SHP77 treated with DMSO at 0.1 percent for 48 hours (cell line): Measurements from ENCODE around the gene TPCN1.

Experiments
- DNase-seq: peaks from one replicate; lab custom pipeline; 2025; lab: John Stamatoyannopoulos, UW

TPCN1 gene

DNA sequence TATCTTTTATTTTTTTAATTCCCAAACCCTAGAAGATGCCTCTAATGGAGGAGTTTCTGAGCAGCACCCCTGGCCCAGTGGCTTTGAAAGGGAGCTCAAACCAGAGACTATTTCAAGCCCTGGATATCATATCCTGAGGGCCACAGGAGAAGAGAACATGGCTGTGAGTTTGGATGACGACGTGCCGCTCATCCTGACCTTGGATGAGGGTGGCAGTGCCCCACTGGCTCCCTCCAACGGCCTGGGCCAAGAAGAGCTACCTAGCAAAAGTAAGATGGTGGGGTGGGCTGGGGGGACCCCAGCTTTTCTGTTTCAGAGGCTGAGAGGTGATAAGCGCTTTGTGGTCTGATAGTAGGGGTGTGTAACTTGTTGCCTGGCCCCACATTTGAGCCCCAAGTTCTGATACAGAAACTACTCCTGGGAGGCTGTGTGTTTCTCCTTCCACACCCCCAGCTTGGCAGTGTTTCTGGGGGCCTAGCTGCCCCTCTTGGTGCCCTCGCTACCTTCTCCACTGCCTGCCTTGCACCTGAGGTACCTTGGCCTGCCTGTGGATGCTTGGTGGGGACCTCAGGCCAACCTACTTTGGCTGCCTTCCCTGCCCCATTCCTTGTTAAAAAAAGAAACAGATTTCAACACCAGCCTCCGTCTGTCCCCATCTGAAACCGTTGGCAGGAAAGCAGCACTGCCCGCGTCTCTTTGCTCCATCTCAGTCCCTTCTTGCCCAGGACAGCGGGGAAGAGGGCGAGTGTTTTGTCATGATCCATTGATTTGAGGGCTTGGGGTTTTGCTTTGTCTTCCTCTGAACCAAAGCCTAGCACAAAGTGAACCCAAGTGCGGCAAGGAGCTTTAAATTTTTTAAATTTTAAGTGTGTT is 5.7 kb downstream of the TPCN1 start:
- DNase-seq = no peak

DNA sequence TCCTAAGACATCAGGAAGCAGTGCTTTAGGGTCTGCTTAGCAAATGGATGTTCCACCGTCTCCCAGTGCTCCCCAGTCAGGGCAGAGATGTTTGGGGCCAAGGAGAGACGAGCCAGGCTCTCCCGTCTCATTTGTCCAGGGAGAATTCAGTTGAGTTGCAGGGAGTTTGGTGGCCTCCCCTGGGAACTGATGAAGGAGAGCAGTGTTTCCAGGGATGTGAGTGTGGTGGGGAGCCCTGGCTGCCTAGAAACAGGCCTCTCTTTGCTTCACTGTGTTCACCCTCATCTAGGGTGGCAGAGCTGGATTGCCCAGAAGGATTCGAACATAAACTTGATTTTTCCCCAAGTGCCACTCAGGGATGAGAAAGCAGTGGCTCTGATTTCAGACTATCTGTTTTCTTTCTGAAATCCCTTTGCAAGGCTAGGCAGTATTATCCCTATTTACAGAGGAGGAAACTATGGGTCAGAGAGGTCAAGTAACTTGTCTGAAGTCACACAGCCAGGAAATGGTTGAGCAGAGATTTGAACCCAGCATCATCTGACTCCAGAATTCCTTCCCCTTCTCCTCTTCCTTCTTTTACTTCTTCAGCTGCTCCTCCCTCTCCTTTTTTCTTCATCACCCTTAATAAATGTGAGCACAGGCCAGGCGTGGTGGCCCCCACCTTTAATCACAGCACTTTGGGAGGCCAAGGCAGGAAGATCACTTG is 6.6 kb downstream of the TPCN1 start:
- DNase-seq = no peak

DNA sequence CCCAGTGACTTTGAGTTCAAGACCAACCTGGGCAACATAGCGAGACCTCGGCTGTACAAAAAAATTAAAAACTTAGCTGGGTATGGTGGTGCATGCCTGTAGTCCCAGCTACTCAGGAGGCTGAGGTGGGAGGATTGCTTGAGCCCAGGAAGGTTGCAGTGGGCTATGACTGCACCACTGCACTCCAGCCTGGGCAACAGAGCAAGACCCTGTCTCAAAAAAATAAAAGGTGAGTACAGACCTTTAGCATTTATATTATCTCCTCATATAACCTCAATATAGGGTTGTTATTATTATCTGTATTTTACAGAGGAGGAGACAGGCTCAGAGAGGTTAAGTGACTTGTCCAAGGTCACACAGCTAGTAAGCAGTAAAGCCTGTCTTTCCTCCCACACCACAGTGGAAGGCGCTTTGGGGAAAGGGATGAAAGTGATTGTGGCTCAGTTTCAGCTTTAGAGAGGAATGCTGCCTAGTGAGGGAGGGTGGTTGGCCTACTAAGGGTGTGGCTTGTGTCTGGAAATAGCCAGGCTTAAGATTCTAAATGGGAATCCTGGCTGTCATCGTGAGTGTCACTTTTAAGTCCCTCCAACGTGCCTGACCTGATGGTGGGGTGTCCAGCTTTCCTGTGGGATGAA is 7.2 kb downstream of the TPCN1 start:
- DNase-seq = no peak

DNA sequence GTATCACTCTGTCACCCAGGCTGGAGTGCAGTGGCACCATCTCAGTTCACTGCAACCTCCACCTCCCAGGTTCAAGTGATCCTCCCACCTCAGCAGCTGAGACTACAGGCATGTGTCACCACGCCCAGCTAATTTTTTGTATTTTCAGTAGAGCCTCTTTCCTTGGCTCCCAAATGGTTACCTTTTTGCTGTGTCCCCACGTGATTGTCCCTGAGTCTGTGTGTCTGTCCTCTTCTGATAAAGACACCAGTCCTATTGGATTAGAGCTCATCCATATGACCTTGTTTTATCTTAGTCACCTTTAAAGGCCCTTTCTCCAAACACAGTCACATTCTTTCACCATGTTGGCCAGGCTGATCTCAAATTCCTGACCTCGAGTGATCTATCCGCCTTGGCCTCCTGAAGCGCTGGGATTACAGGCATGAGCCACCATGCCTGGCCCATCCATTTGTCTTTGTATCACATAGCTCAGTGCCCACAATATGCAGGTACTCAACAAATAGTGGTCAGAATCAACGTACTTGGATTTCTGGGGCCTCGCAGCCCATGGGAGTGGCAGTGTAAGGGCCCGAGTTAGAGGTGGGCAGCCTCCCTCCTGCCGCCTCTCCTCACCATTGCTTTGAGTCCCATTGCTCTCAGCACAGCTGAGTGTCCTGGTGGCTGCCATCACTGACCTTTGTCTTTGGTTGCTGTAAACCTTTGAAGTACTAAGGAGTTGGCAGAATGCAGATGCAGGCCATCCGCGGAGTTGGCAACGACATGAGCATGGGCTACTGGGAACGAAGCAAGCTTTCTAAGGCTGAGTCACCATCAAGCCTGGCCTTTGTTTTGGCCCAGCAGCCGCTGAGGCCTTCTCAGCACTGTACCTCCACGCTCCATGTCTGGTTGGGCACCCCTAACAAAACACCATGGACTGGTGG is 9.3 kb downstream of the TPCN1 start:
- no peak for DNase-seq

DNA sequence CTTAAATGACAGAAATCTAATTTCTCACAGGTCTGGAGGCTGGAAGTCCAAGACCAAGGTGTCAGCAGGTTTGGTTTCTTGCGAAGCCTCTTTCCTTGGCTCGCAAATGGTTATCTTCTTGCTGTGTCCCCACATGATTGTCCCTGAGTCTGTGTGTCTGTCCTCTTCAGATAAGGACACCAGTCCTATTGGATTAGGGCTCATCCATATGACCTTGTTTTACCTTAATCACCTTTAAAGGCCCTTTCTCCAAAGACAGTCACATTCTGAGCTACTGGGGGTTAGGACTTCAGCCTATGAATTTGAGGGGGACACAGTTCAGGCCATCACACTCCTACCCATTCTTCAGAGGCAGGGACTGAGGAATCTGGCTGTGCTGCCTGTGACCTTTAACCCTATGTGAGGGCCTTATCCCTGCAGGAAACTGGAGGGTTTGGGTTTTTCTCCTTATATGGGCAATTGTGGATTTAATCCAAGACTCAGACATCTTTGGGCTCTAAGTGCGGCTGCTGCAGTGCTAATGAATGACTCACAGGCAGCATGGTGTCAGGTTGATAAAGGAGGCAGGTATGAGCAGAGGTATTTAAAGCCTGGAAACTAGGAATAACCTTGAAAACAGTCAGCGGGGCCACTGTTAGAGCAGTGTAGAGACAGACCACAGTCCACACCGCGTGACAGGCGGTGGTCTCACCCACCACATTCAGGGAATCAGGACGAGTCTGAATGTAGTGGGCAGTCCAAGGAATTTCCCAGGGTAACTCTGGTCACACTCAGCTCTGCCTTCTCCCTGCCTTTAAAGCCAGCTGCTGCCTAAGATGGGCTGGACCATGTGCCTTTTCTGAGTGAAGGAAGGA is 10.2 kb downstream of the TPCN1 start:
- no peak for DNase-seq

DNA sequence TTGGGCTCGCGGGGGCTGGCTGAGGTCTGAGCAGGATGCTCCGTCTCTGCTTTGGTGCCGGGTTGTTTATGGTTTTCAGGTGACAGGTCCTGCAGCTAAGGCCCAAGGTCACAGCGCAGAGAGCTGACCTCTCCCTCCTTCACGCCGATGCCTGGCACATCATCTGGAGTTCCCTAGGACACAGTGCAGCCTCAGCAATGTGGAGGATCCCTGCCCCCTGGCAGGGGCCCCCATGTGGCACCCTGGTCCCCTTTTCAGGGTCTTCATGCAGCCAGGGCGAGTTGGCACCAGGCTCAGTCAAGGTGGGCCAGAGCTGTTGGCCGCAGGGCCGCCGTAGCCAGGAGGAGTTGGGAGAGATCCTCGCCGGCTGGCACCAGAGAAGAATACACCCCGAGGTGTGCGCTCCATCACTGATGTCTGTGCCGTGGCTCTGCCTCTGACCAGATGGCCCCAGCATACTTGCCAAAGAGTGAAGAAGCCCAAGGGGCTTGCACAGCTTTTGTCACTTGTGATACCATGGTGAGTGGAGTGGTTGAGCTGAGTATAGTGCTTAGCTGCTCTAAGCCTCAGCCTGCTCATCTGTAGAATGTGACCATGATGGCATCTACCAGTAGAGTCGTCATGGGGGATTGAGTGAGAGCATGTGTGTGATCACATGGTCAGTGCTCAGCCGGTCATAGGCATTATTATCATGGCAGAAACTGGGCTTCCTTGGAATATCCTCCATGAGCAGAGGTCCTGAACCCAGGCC is 11.0 kb downstream of the TPCN1 start:
- no peak for DNase-seq

DNA sequence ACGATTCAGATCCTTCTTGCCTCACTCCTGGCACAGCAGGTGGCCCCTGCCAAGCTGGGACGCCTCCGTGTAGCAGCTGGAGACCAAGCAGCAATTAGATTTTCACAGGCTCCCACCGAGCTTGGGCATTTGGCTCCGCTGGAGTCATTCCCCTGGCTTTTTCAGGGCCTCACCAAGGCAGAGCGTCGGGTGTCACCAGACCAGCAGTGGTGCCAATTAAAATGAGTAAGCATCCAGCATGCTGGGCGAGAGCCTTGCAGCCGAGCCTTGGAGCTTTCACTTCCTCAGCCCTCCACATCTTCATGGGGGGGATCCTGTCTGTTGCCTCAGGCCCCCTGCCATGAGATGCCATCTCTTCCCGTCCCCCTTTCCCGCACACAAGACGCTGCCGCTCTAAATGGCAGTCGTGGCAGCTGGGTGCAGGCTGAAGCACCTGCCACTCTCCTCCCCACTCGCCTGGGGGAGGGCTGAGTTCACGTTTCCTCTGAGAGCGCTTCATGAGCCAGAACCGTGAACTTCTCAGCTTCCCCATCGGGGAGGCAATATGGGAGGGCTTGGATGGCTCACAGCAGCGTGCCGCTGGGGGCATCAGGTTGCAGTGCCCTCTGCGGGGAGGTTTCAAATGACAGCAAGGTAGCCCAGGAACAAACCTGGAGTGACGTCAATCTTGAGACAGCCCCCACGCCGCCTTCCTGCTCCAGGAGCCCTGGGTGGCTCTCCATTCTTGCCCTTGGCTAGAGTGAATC is 11.7 kb downstream of the TPCN1 start:
- peak; percentile 86 for DNase-seq

DNA sequence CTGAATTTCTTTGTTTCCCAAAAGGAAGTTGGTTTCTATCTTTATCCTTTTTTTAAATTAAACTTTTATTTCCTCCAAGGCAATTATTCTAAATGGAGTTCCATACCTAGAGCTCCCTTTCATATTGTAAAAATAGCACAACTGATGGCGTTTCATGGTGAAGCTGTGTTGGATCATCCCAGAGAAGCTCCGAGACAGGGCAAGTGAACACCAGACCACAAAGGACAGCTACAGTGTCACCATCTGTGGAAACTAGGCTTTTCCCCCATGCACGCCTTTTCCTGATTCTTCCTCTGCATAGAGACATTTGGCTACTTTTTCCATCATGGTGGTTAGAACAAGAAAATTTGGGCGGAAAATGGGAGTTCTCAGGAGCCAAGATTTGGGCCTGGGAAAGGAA is 12.7 kb downstream of the TPCN1 start:
- no peak for DNase-seq

DNA sequence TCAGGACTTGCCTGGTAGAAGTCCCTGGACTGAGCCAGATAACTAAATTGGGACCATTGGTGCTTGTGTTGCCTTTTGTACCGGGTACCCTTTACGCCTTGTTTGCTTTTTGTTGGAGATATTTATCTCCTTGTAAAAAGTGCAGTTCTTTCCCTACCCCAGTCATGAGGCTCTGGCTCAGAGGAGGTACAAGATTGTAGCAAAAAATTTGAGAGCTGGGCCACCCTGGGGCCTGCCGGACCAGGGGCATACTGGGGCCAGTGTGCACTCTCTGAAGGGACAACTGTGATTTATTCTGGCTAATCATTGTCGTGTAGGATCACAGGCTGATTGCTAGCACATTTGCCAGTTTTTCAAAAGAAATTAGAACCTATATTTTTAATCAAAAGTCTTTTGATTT is 13.2 kb downstream of the TPCN1 start:
- DNase-seq = no peak

DNA sequence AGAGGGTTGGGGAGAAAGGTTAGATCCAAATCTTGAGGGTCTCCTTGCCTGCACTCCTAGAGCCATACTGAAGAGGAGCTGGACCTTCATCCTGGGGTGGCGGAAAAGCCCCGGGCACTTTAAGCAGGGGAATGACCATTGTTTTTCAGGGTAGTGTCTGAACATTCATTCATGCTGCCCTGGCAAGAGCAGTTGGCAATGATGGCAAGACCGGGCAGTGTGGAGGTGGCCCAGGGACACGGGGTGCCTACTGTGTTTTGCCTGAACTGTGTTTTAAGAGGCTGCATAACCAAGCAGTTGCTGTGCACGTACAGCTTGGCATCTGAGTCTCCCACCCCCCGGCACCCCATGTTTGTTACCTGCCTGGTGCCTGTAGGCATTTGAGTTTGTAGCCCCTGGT is 14.7 kb downstream of the TPCN1 start:
- no peak for DNase-seq

DNA sequence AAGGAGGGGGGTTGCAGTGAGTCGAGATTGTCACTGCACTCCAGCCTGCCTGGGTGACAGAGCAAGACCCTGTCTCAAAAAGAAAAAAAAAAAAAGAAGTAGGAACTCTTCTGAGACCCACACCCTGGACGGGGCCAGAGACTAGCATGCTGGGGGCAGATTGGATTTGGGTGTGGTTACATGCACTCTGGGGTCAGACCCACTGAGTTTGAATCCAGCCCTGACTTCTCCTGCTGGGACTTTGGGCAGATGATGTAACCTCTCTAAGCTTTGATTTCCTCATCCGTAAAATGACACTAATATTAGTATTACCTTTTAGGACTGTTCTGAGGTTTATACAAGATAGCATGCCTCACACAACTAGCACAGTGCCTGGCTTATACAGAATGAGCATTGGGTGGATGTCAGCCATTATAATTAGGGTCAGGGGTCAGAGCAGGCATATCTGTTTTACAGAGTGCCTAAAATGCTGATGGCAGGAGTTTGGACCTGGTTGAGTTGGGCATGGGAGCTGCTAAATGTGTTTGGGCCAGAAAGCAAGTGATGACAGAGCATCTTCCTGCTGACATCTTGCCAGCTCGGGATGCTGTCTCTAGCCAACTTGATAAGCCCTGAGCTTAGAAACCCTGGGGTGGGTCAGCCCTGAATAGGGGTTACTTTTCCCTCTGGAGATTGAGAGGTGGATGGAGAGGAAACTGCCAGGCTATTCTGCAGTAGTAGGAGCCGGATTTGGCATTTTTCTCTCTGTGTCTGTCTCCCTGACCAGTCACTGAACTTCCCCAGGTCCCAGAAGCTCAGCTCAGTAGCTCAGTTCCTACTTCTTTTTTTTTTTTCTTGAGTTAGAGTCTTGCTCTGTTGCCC is 15.5 kb downstream of the TPCN1 start:
- DNase-seq = no peak

DNA sequence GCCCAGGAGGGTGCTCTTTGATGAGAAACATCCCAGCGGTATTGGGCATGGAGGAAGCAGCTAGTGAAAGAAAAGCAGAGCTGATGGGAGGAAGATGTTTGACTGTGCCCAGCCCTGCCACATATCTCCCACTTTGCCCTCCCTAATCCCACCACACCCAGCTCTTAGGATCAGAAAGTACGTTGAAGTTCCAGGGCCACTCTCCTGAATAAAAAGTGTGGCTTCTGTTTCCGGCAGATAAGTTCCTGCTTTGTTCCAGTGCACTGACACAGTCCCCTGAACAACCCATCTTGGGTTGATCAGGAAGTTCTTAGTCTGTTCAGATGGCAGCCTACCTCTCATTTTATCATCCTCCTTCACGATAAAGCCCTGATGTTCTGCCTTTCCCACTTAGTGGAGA is 16.5 kb downstream of the TPCN1 start:
- DNase-seq = no peak

DNA sequence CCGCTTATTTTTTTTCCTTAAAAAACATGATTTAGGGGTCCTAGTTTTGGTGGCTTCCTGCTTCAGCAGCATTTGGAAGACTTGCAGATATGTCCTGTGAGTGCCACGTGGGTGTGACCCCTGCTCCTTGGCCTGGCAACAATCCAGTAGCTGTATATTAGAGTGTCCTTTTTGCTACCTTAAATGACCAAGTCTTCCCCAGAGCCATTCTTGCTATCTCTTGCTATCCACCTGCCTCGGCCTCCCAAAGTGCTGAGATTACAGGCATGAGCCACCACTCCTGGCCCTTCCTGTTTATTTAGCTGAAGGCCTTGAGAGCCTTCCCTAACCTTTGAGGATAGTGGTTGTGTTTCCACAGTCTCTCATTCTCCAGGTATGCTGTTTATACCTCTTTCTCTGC is 17.0 kb downstream of the TPCN1 start:
- no peak for DNase-seq

DNA sequence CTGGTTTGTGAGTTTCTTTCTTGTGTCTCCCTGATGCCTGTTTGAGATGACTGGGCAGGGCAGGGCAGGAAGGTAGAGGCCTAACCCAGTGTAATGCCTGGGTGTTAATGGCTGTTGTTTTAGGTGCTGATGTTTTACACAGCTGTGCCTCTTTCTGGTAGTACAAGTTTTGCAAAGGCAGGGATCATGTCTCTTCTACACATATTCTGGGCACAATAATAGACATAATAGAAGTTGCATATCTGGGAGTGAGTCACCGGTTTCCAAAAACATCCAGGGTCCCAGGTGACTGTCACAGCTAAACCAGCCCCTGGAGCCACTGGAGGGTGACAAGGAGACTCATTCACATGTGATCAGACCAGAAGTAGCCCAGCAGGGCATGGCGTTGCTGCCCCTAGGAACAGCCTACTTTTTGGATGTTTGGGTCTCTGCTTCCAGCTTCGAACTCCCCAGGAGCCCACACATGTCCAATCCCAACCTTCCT is 18.1 kb downstream of the TPCN1 start:
- no peak for DNase-seq

DNA sequence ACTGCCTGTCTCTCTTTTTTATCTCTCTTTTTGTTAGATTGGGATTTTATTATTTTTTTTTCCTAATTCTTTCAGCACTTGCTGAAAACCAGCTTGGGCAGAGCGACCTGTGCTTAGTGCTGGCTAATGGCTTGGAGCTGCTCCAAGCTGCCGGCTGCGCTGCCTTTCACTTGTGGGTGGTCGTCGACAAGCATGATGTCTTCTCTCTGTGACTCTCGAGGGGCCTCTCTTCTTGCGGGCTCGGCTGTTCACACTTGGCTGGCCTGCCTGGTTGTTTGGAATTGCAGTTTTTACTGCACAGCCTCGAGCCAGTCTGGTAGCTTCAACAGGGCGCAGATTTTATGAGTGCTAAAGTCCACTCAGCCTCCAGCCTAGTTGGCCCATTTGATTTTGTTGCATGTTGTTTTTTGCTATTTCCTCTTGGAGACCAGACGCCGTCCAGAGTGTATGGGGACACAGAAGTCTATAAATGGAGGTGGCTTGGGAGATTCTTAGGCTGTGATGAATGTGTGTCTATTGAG is 18.6 kb downstream of the TPCN1 start:
- DNase-seq = no peak

DNA sequence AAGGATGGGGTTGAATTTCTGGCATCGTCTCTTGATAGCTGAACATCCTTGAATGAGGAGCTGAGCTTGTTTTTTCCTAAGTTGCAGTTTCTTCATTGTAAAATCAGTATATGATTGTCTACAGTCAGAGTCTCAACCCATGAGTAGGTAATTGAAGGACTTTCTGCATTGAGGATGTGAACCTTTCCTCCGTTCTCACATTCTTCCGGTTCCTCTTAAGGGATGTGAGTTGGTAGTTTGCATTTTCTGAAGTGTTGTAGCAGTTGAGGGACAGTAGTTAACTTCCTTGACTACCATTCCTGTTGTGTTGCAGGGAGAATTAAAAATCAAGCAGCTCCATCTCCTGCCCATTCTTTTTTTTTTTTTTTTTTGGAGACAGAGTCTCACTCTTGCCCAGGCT is 19.1 kb downstream of the TPCN1 start:
- DNase-seq = no peak

DNA sequence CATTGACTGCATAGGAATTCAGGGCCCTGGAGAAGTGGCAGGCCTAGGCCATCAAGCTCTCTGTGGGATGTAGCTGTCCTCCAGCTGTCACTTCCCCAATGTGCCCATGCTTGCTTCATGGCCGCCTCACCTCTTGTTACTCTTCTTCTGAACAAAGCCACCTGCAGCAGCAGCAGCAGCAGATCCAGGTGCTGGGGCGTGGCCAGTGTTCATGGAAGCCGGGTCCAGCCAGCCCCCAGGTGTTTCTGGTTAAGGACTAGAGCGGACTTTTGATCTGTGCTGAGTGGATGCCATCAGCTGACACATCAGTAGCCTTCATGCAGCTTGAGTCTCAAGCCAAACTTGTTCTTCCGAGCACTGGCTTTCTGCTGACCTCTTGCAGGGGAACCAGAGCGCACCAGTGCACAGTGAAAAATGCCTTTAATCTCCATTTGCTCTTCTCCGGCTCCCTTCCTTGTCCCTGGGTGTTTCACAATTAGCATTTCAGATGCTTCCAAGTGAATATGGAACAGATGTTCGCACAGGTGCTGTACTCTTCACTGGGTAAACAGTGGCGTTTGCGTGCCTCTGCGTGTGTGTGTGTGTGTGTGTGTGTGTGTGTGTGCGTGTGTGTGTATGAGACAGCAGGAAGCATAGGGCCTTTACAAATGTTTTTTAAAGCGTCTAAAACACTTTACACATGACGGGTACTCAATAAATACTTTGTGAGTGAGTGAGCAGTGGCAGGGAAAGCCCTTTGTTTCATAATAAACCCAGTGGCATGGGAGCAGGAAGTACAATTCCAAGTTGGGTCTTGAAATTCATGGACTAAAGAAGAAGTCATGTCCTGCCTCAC is 20.1 kb downstream of the TPCN1 start:
- DNase-seq = peak; percentile 87
